K562 (cell line): Measurements from ENCODE around the gene KCNN3.

ENCODE experiments used
- CTCF ChIP-seq, 3 experiments: IDR thresholded peaks in 2 of 3; conservative IDR thresholded peaks in 1 of 3; 2 replicates each; pipeline ENCODE4 v1.5.1; 2011 to 2012; ENCODE audit warnings: low read length in 3 of 3, mild to moderate bottlenecking in 3 of 3, control low read depth in 2 of 3, improper control_type of control experiment in 1 of 3, inconsistent platforms in 1 of 3, low read depth in 1 of 3, mixed read lengths in 1 of 3, moderate library complexity in 1 of 3; ENCODE audit not compliant: insufficient read depth in 2 of 3
- ZKSCAN8 ChIP-seq: fragments of 200-800 bp; sonication (Bioruptor generic); IDR thresholded peaks from 2 replicates; pipeline ENCODE4 v1.6.1; 2016; ENCODE audit warnings: missing genetic modification characterization, missing compliant biosample characterization

- TF ChIP-seq ZKSCAN8 (CRISPR knock-in tag) = no peak
- no peak for TF ChIP-seq CTCF (IDR thresholded peaks at IDR 0.05 in 2 of 3, conservative IDR thresholded peaks at IDR 0.05 in 1 of 3; ENCODE audit: insufficient read depth in 2 of 3, low read depth in 1 of 3, low read length in 3 of 3)
Measured at GRCh38 chr1:154891452-154891851, 21.4 kb upstream of the KCNN3 start.
